GM12873 (cell line): Measurements from ENCODE around the gene SNAPC1.

Experiments
- TF ChIP-seq, protein P1 (sequence below): IDR thresholded peaks from 2 replicates; pipeline ENCODE4 v1.5.1; 2012; ENCODE audit warnings: low read depth, mild to moderate bottlenecking, moderate library complexity, low read length, control low read depth; ENCODE audit not compliant: insufficient read depth; ENCODE audit errors: missing control alignments

Gene SNAPC1

DNA sequence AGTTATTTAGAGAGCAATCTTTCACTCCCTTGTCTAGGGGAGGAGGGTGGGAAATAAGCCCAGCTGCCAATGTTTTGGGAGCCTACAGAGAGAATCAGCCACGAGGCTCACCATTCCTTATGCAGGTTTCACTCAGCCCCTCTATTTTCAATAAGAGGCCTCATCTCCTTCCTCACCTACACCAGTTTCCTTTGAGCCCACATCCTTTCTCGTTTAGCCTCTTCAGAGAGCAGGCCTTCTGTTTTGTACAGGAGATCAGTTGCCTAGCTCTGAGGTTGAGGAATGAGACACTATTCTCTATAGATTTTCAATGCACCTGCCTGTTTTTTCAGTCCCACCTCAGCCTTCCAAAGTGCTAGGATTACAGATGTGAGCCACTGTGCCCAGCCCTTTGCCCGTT, 17.9 kb downstream of the SNAPC1 start:
- TF ChIP-seq, protein P1, sequence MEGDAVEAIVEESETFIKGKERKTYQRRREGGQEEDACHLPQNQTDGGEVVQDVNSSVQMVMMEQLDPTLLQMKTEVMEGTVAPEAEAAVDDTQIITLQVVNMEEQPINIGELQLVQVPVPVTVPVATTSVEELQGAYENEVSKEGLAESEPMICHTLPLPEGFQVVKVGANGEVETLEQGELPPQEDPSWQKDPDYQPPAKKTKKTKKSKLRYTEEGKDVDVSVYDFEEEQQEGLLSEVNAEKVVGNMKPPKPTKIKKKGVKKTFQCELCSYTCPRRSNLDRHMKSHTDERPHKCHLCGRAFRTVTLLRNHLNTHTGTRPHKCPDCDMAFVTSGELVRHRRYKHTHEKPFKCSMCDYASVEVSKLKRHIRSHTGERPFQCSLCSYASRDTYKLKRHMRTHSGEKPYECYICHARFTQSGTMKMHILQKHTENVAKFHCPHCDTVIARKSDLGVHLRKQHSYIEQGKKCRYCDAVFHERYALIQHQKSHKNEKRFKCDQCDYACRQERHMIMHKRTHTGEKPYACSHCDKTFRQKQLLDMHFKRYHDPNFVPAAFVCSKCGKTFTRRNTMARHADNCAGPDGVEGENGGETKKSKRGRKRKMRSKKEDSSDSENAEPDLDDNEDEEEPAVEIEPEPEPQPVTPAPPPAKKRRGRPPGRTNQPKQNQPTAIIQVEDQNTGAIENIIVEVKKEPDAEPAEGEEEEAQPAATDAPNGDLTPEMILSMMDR, result no peak

DNA sequence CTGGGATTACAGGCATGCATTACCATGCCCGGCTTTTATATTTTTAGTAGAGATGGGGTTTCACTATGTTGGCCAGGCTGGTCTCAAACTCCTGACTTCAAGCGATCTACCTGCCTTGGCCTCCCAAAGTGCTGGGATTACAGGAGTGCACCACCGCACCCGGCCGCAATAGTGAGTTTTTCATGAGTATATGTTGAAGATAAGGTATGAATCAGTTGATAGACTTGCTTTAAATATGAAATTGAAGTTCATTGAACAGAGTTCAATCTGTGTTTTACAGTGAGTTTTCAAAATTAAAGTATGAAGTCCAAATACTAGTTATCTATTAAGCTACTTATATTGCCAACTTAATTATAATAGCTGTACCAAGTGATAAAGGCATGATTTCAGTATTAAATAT, 35.1 kb downstream of the SNAPC1 start:
- TF ChIP-seq, protein P1, result no peak

DNA sequence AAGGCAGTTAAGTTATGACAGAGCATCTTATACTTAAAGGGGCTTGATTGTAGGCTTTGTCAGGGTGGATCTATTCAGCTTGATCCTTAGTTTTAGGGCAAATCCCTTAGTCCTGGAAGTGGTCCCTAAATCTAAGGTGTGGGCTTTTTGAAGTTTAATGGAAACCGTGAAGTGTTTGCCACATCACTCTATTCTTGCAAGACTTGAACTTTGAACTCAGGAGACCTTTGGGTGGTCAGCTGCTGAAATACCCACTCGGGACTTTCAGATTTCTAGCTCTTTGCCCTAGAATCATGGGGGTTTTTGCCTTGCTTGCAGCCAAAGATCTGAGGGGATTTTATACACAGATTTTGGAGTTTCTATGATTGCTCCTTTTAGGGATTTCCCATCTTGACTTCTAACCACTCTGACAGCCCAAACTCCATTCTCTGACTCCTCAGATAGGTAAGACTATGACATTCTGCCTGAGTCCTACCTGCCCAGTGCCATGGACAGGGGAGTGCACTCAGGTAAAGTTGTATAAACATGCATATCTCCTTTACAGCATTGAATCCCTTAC, 39.9 kb downstream of the SNAPC1 start:
- TF ChIP-seq, protein P1, result no peak

DNA sequence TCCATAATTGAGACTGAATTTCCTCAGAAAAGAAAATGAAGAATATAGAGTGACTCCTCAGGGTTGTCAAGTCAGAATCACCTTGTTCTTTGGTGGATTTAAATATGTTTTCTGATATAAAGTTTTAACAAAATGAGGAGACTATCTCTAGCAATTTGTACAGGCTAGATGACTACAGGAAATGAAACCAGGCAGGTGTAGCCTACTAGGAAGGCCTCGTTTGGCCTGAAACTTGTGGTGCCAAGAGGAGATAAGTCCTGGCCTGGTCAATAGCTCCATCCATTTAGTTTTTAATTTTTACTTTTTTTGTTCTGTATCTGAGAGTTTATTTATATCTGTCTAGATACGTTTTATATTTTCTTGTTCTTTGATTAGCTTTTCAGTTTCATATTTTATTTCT, 41.5 kb downstream of the SNAPC1 start:
- TF ChIP-seq, protein P1, result no peak

DNA sequence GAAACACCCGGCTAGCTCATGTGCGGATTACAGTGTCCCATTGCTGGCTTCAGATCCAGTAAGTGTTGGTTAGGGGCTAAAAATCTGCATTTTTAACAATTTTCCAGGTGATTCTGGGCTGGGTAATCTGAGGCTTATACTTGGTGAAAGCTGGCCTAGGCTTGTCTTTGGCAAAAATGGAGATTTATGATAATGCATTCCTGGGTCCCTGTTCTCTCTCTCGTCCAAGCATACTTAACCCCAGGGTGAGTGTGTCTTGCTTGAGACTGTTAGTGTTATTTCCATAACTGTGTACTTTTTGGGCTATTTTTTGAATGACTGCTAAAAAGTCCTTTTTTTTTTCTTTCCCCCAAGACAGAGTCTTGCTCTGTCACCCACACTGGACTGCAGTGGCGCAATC, 43.2 kb downstream of the SNAPC1 start:
- TF ChIP-seq, protein P1, result no peak

DNA sequence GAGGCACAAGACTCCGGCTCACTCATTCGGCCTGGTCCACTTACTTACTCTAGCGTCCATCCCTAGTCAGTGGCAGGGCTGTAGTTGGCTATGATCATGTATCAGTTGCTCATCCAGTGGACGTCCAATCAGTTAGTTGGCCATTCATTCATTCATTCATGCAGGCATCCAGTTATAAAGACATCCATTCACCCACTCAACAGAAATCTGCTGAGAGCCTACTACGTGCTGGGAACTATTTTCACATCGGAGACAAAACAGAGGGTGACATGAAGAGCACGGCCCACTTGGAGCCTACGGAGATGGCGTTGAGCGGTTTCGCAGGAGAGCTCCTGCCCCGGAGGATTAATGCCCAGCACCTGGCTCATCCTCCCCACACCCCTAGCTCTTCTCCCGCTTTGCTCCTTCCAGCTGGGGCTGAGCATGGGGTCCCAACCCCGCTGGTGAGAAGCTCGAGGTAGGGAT, 49.7 kb downstream of the SNAPC1 start:
- TF ChIP-seq, protein P1, result no peak

DNA sequence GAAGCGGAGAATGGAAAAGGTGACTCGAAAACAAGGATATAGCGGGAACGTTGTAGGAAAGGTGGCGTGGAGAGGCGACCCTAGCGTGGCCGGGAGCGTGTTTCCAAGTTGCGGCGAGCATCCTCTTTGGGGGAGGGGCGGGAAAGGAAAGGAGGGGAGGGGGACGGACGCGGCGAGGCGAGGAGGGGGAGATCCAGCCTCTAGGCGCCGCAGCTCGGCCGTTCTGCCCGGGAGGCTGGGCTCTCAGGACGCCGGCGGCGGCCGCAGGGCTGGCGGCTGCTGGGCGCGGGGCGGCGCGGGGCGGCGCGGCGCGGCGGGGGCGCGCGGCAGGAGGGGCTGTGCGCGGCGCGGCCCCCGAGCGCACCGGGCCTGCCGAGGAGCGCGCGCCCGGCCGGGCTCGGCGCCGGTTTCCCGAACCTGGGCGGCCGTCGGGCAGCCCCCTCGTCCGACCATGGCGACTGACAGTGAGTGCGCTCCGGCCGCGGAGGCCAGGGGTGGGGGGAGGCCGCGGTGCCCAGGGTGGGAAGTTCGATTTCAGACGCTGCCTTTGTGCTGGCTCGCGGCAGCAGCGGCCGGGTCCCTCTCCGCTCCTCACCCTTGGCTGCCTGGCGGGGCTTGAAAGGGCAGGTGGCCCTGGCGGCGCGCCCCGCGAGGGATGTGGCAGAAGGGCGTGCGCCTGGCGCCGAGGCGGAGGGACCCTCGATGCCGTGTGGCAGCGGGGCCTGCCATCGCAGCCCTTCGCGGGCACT, 50.3 kb downstream of the SNAPC1 start, which contains the start of gene SYT16:
TSS of gene SYT16 (plus strand) at position 357 of the 749 bp plus-strand sequence.
- TF ChIP-seq, protein P1, result no peak
